A673 (cell line): ENCODE data around the gene RASGRF1.

ENCODE experiments used
- CTCF ChIP-seq: fragments of 300-800, 200-600 bp; sonication (generic); conservative IDR thresholded peaks from 2 replicates; pipeline ENCODE4 v1.5.1; 2017; ENCODE audit warnings: low read depth, mild to moderate bottlenecking, antibody characterized with exemption, low read length, moderate library complexity, mixed read lengths
- EZH2 ChIP-seq: fragments of 200-600 bp; sonication (generic); IDR thresholded peaks from 2 replicates; pipeline ENCODE4 v1.6.1; 2017; ENCODE audit warnings: borderline replicate concordance, low read depth, mild to moderate bottlenecking, mixed read lengths, antibody characterized with exemption, low read length; ENCODE audit not compliant: poor library complexity, severe bottlenecking

GRCh38 chr15:79057050-79057449, 33.5 kb downstream of the RASGRF1 start:
- TF ChIP-seq CTCF (no peak), EZH2 (no peak)
